ENCODE data around the gene AGA.

- no peak for TF ChIP-seq POLR2AphosphoS5 (IDR thresholded peaks at IDR 0.05; ENCODE audit: low read depth, low read length)
- TF ChIP-seq REST (IDR thresholded peaks at IDR 0.05; ENCODE audit: insufficient read depth in 1 of 2, low read depth in 2 of 2, low read length in 2 of 2), result no peak
Measured at GRCh38 chr4:177404986-177405385, 37.3 kb downstream of the AGA start.

Data from PFSK-1 (cell line).